OCI-LY3 (cell line): ENCODE measurements around the gene TARDBP.

Experiments
- H2AFZ ChIP-seq: fragments of 200-600, 300-600 bp; shearing (Covaris generic); 2 replicates; pipeline ENCODE4 v1.6.0; 2014; ENCODE audit warnings: antibody characterized with exemption, low read depth, low read length
- H3K27ac ChIP-seq: fragments of 200-600, 300-600 bp; sonication (generic); 2 replicates; pipeline ENCODE4 v1.5.1; 2014; ENCODE audit warnings: mild to moderate bottlenecking, low read length, moderate library complexity, mixed read lengths
- H3K27me3 ChIP-seq: fragments of 200-600, 300-600 bp; sonication (generic); 2 replicates; pipeline ENCODE4 v1.6.1; 2014; ENCODE audit warnings: low read depth, low read length, mixed read lengths
- H3K36me3 ChIP-seq: fragments of 200-600, 300-600 bp; sonication (generic); replicated peaks from 2 replicates; pipeline ENCODE3; 2014; ENCODE audit warnings: low read depth, low read length, mixed read lengths
- H3K4me1 ChIP-seq: fragments of 300-600, 200-600 bp; sonication (generic); 2 replicates; pipeline ENCODE4 v1.6.1; 2014; ENCODE audit warnings: low read length, mixed read lengths
- H3K4me2 ChIP-seq: fragments of 200-600, 300-600 bp; sonication (generic); 2 replicates; pipeline ENCODE4 v1.6.1; 2014; ENCODE audit warnings: low read length, mixed read lengths
- H3K4me3 ChIP-seq: fragments of 300-600, 200-600 bp; sonication (generic); 2 replicates; pipeline ENCODE4 v1.5.1; 2014; ENCODE audit warnings: antibody characterized with exemption, mild to moderate bottlenecking, low read length, moderate library complexity
- H3K79me2 ChIP-seq: fragments of 300-600, 200-600 bp; shearing (Covaris generic); 2 replicates; pipeline ENCODE4 v1.6.1; 2014; ENCODE audit warnings: mild to moderate bottlenecking, low read length, mixed read lengths
- H3K9ac ChIP-seq: fragments of 300-600, 200-600 bp; shearing (Covaris generic); 2 replicates; pipeline ENCODE4 v1.6.0; 2014; ENCODE audit warnings: mild to moderate bottlenecking, low read length, moderate library complexity
- H3K9me3 ChIP-seq: fragments of 200-600, 300-600 bp; shearing (Covaris generic); 2 replicates; pipeline ENCODE4 v1.6.1; 2014; ENCODE audit warnings: low read length, mixed read lengths; ENCODE audit not compliant: insufficient read depth
- H4K20me1 ChIP-seq: fragments of 200-600, 300-600 bp; sonication (generic); 2 replicates; pipeline ENCODE4 v1.6.1; 2016; ENCODE audit warnings: low read length, mixed read lengths; ENCODE audit not compliant: insufficient read depth
- CTCF ChIP-seq: fragments of 200-600, 300-600 bp; sonication (generic); IDR thresholded peaks from 2 replicates; pipeline ENCODE4 v1.5.1; 2014; ENCODE audit warnings: antibody characterized with exemption, low read length, low read depth
- EZH2phosphoT487 ChIP-seq: fragments of 200-600 bp; shearing (Covaris generic); IDR thresholded peaks from 2 replicates; pipeline ENCODE4 v1.6.1; 2018; ENCODE audit warnings: antibody characterized with exemption, mixed run types, low read depth

Gene TARDBP

GRCh38 chr1:10969267-10969970 is 43.0 kb upstream of the TARDBP start:
- TF ChIP-seq CTCF (no peak), EZH2phosphoT487 (no peak)
- H3K4me2 ChIP-seq = peak overlapping the region; percentile 99
- H2AFZ ChIP-seq = no peak overlapping the region
- no peaks in the 10 kb centered on the region for H3K36me3 ChIP-seq
- peak overlapping the region; percentile 72 for H3K4me3 ChIP-seq
- H3K9ac ChIP-seq = no peak overlapping the region
- peaks cover 11% of the 10 kb centered on the region for H3K27me3 ChIP-seq
- H3K27ac ChIP-seq = no peak overlapping the region
- H3K4me1 ChIP-seq = peaks cover 46% of the 10 kb centered on the region
- H4K20me1 ChIP-seq = no peaks in the 10 kb centered on the region
- H3K9me3 ChIP-seq = no peaks in the 10 kb centered on the region
- H3K79me2 ChIP-seq = no peaks in the 10 kb centered on the region

GRCh38 chr1:10969971-10970332 is 42.5 kb upstream of the TARDBP start:
- H3K9ac ChIP-seq = no peak overlapping the region
- TF ChIP-seq CTCF (no peak), EZH2phosphoT487 (no peak)
- H3K9me3 ChIP-seq = no peaks in the 10 kb centered on the region
- no peak overlapping the region for H2AFZ ChIP-seq
- no peaks in the 10 kb centered on the region for H3K36me3 ChIP-seq
- H3K4me2 ChIP-seq = peak overlapping the region; percentile 99
- H3K4me1 ChIP-seq = peaks cover 44% of the 10 kb centered on the region
- H3K27me3 ChIP-seq = peaks cover 8% of the 10 kb centered on the region
- no peak overlapping the region for H3K27ac ChIP-seq
- no peaks in the 10 kb centered on the region for H4K20me1 ChIP-seq
- no peaks in the 10 kb centered on the region for H3K79me2 ChIP-seq
- H3K4me3 ChIP-seq = no peak overlapping the region

- Histone ChIP-seq H3K27me3 (peaks cover 3% of the 10 kb centered on the region; the same call in 1 of the 2 replicates), H2AFZ (no peak overlapping the region), H3K4me2 (no peak overlapping the region), H3K36me3 (no peaks in the 10 kb centered on the region), H4K20me1 (no peaks in the 10 kb centered on the region), H3K9me3 (no peaks in the 10 kb centered on the region), H3K27ac (no peak overlapping the region), H3K79me2 (no peaks in the 10 kb centered on the region), H3K4me3 (no peak overlapping the region), H3K9ac (no peak overlapping the region), H3K4me1 (peaks cover 15% of the 10 kb centered on the region)
- no peak for TF ChIP-seq CTCF
- TF ChIP-seq EZH2phosphoT487 = no peak
Measured at GRCh38 chr1:10973552-10973951, 38.9 kb upstream of the TARDBP start.

GRCh38 chr1:10973956-10974881 is 38.2 kb upstream of the TARDBP start:
- TF ChIP-seq EZH2phosphoT487 (no peak), CTCF (no peak)
- H3K27ac ChIP-seq = no peak overlapping the region
- no peak overlapping the region for H3K4me3 ChIP-seq
- H3K4me2 ChIP-seq = no peak overlapping the region
- peaks cover 8% of the 10 kb centered on the region for H3K4me1 ChIP-seq
- H3K27me3 ChIP-seq = peaks cover 3% of the 10 kb centered on the region; the same call in 1 of the 2 replicates
- H3K79me2 ChIP-seq = no peaks in the 10 kb centered on the region
- no peaks in the 10 kb centered on the region for H3K36me3 ChIP-seq
- no peak overlapping the region for H3K9ac ChIP-seq
- H3K9me3 ChIP-seq = no peaks in the 10 kb centered on the region
- no peak overlapping the region for H2AFZ ChIP-seq
- H4K20me1 ChIP-seq = no peaks in the 10 kb centered on the region
